Fibroblast of peridontal ligament (primary cell): ENCODE data around the gene ZBTB17.
A peak's percentile ranks its signal among the peaks of the same experiment; 100 is the strongest.
"Not testable (repeated sequence)": the region's sequence is repeated elsewhere in the genome, so short reads cannot be mapped to it uniquely, and the experiment has no call there.

ENCODE experiments used
- DNase-seq: peaks from one replicate; pipeline ENCODE4 v3.0.0-alpha.2; 2010; ENCODE audit errors: extremely low read depth

The ZBTB17 gene

DNA sequence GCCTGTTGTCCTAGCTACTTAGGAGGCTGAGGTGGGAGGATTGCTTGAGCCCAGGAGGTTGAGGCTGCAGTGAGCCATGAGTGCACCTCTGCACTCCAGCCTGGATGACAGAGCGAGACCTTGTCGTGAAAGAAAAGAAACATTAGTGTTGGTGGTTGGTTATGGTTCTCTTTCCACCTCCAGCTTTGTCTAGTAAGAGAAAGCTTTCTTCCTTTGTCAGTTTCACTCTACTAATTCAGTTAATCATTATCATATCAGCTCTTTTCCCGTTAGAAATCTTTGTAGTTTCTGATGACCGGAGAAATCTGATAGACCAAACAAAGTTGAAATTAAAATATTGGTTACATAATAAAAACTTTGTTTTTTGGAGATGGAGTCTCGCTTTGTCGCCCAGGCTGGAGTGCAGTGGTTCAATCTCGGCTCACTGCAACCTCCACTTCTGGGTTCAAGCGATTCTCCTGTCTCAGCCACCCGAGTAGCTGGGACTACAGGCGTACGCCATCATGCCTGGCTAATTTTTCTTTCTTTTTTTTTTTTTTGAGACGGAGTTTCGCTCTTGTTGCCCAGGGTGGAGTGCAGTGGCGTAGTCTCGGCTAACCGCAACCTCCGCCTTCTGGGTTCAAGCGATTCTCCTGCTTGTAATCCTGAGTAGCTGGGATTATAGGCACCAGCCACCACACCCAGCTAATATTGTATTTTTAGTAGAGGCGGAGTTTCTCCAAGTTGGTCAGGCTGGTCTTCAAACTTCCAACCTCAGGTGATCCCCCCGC lies 78.9 kb downstream of the ZBTB17 start:
- DNase-seq = not testable (repeated sequence)

DNA sequence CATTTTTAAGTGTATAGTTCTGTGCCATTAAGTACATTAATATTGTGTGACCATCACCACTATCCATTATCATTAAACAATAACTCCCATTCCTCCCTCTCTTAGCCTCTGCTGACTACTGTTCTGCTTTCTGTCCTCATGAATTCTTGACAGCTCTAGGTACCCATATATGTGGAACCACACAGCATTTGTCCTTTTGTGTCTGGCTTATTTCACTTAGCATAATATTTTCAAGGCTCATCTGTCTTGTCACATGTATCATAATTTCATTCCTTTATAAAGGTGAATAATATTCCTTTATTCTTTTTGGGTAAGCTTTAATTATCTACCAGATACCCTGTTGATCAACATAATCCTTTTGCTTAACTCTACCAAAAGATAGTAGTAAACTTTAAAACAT lies 80.7 kb downstream of the ZBTB17 start:
- DNase-seq = no peak

DNA sequence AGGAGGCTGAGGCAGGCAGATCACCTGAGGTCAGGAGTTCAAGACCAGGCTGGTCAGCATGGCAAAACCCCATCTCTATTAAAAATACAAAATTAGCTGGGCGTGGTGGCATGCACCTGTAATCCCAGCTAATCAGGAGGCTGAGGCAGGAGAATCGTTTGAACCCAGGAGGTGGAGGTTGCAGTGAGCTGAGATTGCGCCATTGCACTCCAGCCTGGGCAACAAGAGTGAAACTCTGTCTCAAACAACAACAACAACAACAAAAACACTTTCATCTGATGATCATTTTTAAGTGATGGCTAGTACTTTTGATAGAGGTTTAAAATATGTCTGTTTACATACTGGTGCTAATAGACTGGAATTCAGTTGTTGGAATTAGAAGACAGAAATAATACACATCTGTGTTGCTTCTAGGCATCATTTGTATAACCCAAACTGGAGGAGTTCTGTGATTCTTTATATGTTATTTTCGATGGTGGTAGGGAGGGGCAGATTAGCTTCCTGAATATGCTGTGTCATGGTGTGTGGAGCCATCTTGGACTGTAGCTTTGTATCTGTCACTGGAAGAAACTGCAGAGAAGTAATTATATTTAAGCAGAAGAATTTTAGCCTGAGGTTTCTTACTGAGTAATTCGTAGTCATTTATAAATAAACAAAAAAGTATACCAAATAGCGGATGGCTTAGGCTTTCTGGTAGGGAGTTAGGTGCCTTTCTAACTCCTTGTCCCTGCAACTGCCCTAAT lies 82.9 kb downstream of the ZBTB17 start:
- DNase-seq = peak; percentile 87
